ENCODE measurements around the gene CUL3.
A peak's percentile ranks its signal among the peaks of the same experiment; 100 is the strongest.
"Not testable (repeated sequence)": the region's sequence is repeated elsewhere in the genome, so short reads cannot be mapped to it uniquely, and the experiment has no call there.

Gene CUL3

DNA sequence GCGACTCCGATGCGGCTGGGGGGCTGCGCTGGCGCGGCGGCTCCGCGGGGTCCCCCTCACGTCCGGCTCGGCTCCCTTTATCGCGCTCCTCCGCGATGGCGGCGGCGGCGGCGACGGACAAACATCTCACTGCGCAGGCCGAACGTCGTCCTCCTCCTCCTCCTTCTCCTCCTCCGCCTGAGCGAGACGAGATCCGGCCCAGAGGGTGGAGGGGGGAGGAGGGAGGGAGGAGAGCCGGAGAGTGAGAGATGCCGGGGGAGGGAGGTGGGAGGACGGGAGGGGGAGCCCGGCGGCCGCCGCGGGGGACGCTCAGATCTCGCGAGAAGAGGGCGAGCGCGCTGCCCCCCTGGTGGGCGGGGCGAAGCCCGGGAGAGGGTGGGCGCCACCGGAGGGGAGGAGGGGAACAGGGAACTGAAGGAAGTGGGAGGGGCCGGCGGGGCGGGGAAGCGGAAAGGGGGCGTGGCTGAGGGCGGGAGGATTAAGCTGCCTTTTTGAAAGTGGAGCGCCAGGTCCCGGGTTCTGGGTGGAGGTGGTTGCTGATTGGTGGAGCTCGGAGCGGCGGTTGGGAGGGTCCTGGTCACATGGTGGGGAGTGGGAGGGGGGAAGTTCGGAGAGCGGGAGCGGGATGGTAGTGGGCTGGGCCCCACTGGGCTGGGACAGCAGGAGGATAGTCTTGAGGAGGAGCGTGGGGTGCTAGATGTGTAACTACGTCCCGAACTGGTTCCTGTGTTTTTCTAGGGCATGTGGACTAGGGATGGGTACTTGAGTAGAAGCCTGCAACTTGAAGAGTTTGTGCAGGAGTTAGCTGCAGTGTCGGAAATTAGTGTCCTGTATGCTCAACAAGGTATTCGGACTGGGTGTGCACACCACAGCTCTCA is at the start of gene CUL3:
Gene CUL3 (minus strand): TSS at position 153 of the 878 bp plus-strand sequence. CDS start 354 bp downstream, outside the sequence.
- DNase-seq, result peak; percentile 99

DNA sequence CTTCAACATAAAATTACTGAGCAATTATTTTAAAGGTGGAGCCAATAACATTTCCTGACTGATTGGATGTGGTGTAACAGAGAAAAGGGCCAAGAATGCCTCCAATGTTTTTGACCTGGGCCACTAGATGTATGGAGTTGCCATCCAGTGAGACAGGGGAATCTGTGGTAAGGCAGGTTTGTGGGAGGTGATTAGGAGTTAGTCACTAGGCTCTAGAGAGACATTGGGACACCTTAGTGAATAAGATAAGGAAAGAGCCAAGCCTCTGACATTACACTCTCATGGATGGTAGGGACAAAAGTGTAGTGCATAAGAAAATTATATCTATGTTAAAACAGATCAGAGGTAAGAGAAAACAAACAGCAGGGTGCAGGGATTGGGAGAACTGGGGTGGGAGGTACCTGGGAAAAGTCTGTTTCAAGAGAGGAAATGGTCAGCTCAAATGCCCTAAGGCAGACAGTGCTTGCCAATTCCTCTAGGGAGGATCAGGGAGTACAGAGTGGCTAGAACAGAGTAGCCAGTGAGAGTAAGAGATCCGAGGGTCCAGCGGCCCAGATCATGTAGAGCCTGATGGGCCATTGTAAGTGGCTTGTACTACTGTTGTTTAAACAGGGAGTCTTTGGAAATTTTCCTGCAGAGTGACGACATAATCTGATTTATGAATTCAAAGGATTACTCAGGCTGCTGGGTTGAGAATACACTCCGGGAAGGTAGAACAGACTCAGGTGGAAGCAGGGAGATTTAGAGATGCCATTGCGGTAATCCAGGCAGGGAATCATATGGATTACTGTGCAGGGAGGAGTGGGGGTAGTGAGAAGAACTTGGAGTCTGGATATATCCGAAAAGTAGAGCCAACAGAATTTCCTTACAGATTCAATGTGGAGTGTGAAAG is 45.7 kb upstream of the CUL3 start:
- DNase-seq, result no peak

DNA sequence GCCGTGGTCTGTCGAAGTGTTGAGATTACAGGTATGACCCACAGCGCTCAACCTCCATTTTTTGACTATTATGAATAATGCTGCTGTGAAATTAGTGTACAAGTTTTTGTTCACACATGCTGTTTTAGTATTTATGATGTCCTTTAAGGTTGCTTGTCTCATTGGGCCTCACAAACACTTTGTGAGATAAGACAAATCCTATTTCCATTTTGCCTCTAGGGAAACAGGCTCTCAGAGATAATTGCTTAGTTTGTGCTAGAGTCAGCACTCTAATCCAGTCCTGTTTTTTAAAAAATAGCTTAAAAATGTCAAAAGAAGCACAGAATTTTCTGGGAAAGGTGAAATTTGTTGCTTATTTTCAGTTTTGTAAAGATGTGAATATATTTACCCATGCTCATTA is 43.3 kb upstream of the CUL3 start:
- DNase-seq, result no peak

DNA sequence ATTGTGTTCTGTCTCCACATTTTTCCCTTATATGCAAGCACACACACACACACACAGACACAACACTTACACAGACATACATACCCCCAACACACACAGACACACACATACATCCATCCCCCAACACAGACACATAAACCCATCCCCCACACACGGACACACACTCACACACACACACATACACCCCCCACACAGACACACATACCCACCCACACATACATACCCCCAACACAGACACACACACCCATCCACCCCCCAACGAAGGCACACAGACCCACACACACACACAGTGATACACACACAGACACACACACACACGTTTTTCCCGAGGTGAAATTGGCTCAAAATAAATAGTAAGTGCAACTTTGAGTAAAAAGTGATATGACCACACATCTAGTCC is 41.6 kb upstream of the CUL3 start:
- DNase-seq, result no peak

DNA sequence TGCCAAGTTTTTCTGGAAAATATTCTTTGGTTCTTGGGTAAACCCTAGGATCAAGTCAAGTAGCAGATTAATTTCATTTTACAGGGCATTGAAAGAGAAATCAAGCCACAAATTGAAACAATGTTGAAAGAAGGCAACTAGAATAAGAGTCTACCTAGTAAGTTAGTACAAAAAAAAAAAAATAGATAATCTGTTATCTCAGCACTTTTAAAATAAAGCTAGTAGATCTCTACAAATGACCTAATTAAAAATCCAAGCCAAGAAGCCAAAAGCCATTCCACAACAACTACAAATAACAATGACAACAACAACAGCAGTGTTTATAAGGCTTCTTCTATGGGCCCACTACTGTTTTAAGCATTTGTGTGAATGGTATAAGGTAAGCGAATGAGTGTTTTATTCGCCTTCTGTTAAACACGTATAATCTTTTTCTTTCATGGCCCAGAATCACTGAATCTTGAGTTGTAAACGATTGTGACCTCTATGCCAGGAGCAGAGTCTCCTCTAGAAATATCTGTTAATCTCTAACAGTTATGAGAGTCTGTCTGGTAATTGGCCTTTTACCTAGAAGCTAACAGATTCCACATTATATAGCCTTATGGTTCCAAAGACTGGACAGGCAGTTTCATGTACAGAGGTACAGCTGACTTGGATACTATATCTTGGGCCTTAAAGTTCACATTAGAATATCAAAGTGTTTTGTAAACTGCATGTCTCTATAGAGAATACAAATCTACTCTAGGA is 28.6 kb upstream of the CUL3 start:
- no peak for DNase-seq

DNA sequence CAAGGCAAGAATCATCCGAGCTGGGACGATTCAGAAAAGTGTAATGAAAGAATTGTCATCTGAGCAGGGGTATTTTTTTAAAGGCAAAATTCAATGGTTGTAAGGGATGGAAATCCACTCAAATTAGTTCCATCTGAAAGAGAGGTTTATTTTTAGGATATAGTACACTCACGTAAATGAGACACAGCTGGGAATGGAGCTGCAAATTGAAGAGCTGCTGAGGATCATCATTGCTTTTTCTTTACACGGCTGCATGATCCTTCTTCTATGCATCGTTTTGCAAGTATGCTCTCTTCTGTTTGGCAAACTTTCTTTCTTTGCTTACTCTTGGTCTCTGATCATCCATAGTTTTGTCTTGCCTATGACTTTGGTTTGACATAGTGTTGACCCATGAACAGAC is 27.4 kb upstream of the CUL3 start:
- no peak for DNase-seq

DNA sequence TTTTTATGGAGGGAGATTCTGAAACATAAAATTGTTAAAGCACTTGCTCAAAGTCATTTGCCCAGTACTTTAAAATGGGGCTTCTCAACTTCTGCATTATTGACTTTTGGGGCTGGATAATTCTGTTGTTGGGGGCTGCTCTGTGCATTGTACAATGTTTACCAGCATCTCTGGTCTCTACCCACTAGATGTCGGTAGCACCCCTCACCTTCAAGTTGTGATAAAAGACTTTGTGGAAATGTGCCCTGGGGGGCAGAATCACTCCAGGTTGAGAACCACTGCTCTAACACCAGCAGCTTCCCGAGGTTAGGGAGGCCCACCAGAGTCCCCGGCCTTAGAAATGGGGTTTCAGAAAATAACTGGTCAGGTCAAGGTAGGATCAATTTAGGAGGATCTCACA is 26.8 kb upstream of the CUL3 start:
- DNase-seq, result no peak

DNA sequence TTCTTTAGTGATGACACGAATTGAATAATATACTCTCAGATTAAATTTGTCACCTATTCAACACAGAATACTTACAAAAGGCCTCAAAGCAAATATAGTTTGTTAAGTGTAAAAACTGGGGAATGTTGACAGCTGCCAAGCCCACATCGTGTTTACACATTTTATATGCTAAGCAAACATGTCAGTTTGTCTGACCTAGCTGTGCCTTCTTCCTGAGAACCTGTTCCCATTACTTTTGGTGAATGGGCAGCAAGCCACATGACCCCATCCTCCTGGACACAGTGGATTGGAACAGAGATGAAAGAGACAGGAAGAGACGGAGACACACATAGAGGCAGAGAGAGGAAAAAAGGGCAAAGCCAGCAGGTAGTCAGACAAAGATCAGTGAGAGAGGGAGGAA is 22.9 kb upstream of the CUL3 start:
- no peak for DNase-seq

DNA sequence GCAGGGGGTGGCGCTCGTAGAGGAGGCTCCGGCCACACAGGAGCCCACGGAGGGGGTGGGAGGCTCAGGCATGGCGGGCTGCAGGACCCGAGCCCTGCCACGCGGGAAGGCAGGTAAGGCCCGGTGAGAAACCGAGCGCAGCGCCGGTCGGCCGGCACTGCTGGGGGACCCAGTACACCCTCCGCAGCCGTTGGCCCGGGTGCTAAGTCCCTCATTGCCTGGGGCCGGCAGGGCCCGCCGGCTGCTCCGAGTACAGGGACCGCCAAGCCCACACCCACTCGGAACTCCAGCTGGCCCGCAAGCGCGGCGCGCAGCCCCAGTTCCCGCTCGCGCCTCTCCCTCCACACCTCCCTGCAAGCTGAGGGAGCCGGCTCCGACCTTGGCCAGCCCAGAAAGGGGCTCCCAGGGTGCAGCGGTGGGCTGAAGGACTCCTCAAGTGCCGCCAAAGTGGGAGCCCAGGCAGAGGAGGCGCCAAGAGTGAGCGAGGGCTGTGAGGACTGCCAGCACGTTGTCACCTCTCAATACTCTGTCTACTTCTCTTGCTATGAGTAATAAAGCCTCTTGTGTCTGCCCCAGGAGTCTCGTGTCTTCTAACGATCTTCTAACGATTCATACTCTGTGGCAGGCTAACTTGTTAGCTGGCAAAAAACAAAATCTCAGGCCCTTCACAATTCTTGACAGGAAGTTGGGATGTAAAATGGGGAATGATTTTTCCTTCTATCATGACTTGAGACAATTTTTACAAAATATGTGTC is 18.8 kb upstream of the CUL3 start:
- not testable (repeated sequence) for DNase-seq

DNA sequence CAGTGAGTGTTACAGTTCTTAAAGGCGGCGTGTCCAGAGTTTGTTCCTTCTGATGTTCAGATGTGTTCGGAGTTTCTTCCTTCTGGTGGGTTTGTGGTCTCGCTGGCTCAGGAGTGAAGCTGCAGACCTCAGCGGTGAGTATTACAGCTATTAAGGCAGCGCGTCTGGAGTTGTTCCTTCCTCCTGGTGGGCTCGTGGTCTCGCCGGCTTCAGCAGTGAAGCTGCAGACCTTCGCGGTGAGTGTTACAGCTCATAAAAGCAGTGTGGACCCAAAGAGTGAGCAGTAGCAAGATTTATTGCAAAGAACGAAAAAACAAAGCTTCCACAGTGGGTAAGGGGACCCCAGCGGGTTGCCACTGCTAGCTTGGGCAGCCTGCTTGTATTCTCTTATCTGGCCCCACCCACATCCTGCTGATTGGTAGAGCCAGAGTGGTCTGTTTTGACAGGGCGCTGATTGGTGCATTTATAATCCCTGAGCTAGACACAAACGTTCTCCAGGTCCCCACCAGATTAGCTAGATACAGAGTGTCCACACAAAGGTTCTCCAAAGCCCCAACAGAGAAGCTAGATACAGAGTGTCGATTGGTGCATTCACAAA is 17.7 kb upstream of the CUL3 start:
- DNase-seq, result not testable (repeated sequence)

DNA sequence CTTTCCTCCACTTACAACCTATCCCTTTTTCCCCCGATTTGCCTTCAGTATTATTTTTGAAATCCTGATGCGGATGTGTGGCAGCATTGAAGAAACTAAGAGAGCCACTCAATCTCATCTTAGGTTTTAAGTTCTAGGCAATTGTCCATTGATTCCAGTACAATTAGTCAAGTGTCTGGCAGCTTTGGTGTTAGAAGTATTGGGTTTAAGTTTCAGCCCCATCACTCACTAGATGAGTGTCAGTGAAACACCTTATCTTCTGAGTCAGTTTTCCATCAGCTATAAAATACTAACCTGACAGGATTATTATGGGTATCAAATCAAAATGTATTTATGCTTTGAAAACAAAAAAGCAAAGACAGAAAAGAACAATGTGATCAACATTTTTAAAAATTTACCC is 16.8 kb upstream of the CUL3 start:
- DNase-seq, result no peak

DNA sequence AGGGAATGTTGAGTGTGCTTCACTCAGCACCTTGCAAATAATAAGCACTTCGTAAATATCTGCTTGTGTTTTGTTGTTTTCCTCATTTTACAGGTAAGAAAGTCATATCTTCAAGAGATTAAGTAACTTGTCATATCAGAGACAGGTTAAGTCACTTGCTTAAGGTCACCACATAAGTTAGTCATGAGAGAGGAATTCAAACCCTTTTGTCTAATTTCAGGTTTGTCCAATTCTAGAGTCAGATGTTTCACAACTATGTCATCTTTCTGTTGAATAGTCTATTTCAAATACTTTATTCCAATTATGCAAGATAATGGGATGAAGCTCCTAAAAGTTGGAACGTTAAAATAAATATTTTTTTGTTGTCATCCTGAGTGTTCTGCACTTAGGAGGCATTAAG is 13.5 kb upstream of the CUL3 start:
- no peak for DNase-seq

DNA sequence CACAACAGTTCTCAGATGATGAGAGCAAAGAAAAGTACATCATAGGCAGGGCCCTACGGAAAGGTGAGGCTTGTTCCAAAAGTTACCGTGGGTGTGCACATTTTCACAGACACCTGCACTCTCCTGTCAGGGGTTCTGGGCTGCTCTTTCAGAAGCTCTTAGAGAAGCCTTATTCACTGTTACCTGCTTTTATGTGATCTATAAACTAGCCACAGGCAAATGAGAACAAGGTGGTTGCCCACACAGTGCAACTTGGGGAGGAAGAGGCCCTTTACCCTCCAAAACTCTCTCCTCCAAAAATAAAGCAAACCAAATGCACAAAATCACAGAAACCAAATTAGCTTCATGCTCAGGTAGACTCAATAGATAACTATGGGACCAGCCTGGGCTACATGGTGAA is 11.1 kb upstream of the CUL3 start:
- DNase-seq, result no peak

DNA sequence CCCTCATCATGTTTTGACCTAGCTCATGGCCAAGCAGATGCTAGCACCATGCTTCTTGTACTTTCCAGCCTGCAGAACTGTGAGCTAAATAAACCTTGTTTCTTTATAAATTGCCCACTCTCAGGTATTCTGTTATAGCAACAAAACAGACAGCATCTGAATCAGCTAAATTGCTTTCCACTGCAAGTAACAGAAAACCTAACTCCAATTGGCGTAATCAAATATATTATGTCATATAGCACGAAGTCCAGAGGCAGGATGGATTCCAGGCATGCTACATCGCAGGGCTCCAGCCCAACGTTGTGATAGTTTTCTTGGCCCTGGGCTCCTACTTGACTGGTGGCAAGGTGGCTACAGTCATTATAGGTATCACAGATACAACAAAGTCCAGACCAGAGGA is 10.4 kb upstream of the CUL3 start:
- no peak for DNase-seq

DNA sequence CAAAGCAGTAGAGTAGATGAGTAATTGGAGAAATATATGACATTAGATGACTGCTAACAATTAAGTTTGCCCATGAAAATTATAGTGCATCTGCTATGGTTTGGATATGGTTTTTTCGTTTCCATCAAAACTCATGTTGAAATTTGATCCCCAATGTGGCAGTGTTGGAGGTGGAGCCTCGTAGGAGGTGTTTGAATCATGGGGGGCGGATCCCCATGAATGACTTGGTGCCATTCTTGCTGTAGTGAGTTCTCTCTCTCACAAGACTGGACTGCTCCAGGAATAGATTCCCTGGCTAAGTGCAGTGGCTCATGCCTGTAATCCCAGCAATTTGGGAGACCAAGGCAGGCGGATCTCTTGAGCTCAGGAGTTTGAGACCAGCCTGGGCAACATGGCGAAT is 9.7 kb upstream of the CUL3 start:
- DNase-seq, result no peak

DNA sequence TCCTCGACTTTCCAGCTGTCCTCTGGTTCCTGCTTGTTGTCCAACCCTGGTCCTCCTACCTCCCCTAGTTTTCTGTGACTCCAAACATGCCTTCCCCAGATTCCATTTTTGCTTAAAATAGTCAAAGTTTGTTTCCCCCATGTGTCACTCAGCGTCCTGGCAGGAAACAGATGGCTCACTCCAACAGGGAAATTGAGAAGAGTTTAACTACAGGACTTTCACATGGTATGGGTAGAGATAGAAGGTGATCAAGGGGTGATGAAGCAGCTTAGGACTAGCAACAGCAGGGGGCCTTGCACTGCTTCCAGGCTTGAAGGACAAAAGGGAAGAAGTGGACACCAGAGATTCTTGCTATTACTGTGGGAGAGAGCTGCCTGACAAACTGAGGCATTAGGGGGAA is 6.1 kb upstream of the CUL3 start:
- DNase-seq, result no peak

DNA sequence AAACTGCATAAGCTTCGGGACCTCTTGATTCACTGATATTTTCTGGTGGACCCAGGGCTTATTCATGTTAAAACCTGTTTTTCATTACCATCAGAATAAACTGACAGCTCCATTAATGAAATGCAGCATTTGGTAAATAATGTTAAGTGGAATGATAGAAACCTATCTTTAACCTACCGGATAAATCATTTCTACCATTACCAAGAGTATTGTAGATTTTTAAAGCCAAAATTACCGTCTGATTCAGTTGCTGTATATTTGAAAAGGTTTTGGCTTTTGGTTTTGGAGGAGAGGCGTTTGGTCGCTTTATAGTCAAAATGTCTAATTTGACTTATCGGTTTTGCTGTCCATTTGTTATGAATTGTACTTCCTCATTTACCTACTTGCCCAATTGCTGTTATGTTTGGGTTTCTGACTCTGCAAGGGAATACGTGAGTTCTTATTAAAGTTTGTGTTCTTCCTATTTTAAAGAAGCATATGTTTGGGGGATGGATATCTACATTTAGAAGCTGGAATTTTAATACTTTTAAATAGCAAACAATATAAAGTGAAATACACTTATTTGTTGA is 1.0 kb upstream of the CUL3 start:
- DNase-seq, result no peak

DNA sequence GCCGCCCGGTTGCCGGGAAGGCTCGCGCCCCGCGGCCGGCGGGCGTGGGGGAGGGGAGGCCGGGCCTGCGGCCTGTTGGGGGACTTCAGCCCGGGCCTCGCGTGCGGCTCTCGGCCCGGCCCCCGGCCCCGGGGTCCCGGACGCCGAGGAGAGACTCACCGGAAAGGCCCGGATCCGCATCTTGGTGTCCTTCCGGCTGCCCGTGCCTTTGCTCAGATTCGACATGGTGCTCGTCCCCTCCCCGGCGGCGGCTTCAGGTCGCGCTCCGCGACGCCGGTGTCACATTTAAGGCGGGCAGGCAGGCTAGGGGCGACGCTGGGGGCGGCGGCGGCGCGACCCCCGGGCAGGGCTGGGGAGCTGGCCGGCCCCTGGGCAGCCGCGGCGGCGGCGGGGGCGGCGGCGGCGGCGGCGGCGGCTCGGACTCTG is 365 bp downstream of the CUL3 start:
- DNase-seq, result peak; percentile 41

DNA sequence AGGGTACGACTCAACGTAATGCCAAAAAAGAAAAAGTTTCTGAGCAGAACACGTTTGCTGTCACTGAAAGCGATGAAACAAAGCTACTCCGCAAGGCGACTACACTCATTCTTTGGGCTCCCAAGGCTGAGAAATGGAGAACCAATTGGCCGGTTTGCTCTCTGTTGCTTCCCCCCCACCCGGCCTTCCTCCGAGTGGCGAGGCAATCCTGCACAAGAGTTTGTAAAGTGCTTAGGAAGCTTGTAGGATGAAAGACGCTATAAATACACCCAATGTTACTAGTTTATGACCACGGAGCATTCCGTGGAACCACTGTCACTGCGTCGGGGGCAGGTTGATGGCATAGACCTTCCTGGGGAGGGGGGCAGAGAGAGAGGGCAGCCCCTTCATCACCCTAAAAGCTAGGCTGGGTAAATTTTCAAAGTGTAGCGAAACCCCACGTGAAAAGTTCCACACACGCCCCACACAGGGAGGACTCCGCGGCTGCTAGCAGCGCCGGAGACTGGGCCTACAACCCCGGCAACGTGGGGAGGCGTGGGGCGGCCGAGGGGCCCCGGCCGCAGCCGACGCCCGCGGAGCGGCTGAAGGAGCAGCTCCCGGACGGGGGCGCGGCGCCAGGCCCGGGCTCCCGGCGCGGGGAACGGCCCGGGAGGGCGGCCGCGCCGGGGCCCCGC is 915 bp downstream of the CUL3 start:
- DNase-seq, result no peak

DNA sequence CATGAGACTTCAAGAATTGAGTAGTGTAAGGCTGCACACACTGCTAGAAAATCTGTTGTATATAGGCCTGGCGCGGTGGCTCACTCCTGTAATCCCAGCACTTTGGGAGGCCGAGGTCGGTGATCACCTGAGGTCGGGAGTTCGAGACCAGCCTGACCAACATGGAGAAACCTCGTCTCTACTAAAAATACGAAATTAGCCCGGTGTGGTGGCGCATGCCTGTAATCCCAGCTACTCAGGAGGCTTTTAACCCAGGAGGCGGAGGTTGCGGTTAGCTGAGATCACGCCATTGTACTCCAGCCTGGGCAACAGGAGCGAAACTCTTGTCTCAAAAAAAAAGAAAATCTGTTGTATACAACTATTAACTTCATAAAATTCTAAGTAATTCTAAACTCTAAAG is 2.1 kb downstream of the CUL3 start:
- DNase-seq, result not testable (repeated sequence)

DNA sequence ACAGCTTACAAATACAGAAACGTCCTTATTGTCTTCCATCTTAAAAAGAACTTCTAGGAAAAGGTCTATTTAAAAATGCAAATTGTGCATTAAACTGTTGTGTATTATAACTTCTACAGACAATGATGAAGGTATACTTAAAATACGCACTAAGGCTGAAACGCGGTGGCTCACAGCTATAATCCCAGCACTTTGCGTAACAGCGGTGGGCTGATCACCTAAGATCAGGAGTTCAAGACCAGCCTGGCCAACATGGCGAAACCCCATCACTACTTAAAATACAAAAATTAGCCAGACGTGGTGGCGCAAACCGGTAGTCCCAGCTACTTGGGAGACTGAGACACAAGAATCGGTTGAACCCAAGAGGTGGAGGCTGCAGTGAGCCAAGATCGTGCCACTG is 4.9 kb downstream of the CUL3 start:
- no peak for DNase-seq

Data from activated CD4-positive, alpha-beta T cell treated with anti-CD3 and anti-CD28 coated beads for 1 hour (primary cell).